ENCODE data around the gene ZMIZ1. TPM values are rescaled to one million over a fixed set of nuclear protein-coding genes. Genes with fewer than 3 reads are reported as not detected.

Gene ZMIZ1
- total and polyA plus RNA-seq, 4 donors, result 18.3 to 80.2 (median 42.6) TPM

DNA sequence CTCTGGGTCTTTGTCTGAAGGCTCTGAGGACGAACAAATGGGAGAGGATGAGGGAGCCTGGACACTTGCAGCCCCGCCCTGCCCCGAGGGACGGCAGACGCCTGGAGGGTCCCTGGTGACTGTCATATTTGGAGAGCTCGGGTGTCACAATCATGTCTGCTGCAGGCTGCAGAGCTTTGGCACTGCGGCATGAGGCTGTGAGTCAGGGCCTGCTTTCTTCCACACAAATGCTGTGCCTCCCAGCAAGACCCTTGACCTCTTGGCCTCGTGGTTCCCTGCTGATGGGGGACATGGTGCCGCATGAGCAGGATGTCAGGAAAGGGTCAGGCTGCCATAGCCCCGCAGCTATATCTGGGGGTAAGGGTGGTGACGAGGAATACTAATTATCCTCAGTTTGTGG is 213.6 kb downstream of the ZMIZ1 start:
- Histone ChIP-seq H3K4me1 (ENCODE audit: control insufficient read depth in 5 of 5, insufficient read depth in 5 of 5, low read length in 5 of 5) (peaks cover 0 to 11% (median 0%) of the 10 kb centered on the region in 5 donors), H3K9me3 (ENCODE audit: control insufficient read depth in 4 of 4, insufficient read depth in 3 of 4, low read length in 3 of 4) (no peaks in the 10 kb centered on the region), H3K27ac (ENCODE audit: low read depth in 1 of 2, low read length in 1 of 2) (no peak overlapping the region), H3K9ac (ENCODE audit: insufficient read depth in 1 of 2, low read length in 2 of 2) (no peak overlapping the region), H3K4me3 (no peak overlapping the region), H3K36me3 (ENCODE audit: control insufficient read depth in 4 of 4, insufficient read depth in 4 of 4, low read length in 4 of 4) (peaks cover 0 to 44% (median 23%) of the 10 kb centered on the region in 4 donors), H3K27me3 (ENCODE audit: control insufficient read depth in 3 of 3, insufficient read depth in 3 of 3, low read length in 2 of 3) (no peaks in the 10 kb centered on the region)
- 84% methylated on average over 11 of the region's 11 CpGs for WGBS, 2 donors
- DNase-seq (no peak), ATAC-seq (ENCODE audit: insufficient read depth, low FRiP score) (no peak)
- TF ChIP-seq, protein P1, sequence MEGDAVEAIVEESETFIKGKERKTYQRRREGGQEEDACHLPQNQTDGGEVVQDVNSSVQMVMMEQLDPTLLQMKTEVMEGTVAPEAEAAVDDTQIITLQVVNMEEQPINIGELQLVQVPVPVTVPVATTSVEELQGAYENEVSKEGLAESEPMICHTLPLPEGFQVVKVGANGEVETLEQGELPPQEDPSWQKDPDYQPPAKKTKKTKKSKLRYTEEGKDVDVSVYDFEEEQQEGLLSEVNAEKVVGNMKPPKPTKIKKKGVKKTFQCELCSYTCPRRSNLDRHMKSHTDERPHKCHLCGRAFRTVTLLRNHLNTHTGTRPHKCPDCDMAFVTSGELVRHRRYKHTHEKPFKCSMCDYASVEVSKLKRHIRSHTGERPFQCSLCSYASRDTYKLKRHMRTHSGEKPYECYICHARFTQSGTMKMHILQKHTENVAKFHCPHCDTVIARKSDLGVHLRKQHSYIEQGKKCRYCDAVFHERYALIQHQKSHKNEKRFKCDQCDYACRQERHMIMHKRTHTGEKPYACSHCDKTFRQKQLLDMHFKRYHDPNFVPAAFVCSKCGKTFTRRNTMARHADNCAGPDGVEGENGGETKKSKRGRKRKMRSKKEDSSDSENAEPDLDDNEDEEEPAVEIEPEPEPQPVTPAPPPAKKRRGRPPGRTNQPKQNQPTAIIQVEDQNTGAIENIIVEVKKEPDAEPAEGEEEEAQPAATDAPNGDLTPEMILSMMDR (IDR thresholded peaks at IDR 0.05; ENCODE audit: control extremely low read depth, extremely low read depth), result no peak

DNA sequence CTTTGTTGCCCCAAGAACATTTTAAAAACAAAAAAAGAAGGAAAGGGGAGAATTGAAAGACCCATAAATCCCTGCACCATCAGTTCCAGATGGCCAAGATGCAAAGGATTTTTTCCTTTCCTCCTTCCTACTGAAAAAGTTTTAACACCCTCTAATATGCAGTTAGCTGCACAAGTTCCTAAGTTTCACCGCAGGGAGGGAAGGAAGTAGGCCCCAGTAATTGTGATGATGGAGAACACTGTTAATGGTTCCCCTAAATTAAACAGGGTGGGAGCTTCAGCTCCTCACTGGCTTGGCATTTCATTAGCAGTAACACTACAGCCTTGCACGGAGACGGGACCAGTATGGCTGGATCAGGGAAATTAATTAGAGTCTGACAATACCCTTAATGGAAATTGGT is 214.8 kb downstream of the ZMIZ1 start:
- DNase-seq, result no peak
- Histone ChIP-seq H3K4me1 (ENCODE audit: control insufficient read depth in 5 of 5, insufficient read depth in 5 of 5, low read length in 5 of 5) (peaks cover 0 to 11% (median 0%) of the 10 kb centered on the region in 5 donors), H3K27me3 (ENCODE audit: control insufficient read depth in 3 of 3, insufficient read depth in 3 of 3, low read length in 2 of 3) (no peaks in the 10 kb centered on the region), H3K4me3 (no peak overlapping the region), H3K9me3 (ENCODE audit: control insufficient read depth in 4 of 4, insufficient read depth in 3 of 4, low read length in 3 of 4) (no peaks in the 10 kb centered on the region), H3K36me3 (ENCODE audit: control insufficient read depth in 4 of 4, insufficient read depth in 4 of 4, low read length in 4 of 4) (peaks cover 0 to 44% (median 20%) of the 10 kb centered on the region in 4 donors), H3K9ac (ENCODE audit: insufficient read depth in 1 of 2, low read length in 2 of 2) (no peak overlapping the region), H3K27ac (ENCODE audit: low read depth in 1 of 2, low read length in 1 of 2) (no peak overlapping the region)
- no peak for ATAC-seq (ENCODE audit: insufficient read depth, low FRiP score)
- WGBS, 2 donors, result 49 to 71% methylated on average over 3 of the region's 3 CpGs
- TF ChIP-seq, protein P1 (IDR thresholded peaks at IDR 0.05; ENCODE audit: control extremely low read depth, extremely low read depth), result no peak

DNA sequence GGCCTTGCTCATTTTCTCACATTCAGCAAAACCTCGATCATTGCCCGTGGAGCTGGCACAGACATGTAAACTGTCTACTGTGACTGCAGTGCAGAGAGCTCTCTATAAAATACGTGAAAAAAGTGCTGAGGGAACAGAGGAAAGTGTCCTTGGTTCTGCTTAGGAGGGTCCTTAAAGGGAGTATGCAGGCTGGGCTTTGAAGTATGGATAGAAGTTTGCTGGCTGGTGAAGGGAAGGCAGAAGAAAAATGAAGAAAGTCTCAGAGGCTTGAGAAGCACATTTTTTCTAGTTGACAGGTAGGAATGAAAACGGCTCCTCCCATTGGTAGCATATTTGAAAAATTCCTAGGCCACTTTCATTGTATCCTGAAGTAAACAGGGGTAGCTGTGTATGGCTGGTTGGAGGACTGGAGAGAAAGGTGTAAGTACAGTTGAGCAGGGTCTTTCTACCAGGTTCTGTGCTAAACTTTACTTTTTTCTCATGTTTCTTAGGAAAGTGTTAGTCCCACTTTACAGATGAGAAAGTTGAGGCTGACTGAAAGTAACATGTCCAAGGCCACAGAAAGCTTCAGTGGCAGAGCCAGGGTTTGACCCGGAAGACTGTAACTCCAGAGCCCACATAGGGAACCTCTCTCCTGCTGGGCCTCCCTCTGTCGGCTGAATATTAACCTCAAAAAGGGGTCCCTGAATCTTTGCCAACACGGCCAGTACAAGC is 215.5 kb downstream of the ZMIZ1 start:
- no peak overlapping the region for H3K4me3 ChIP-seq
- ATAC-seq (ENCODE audit: insufficient read depth, low FRiP score) (no peak), DNase-seq (no peak)
- H3K9me3 ChIP-seq (ENCODE audit: control insufficient read depth in 4 of 4, insufficient read depth in 3 of 4, low read length in 3 of 4), result no peaks in the 10 kb centered on the region
- no peak overlapping the region for H3K9ac ChIP-seq (ENCODE audit: insufficient read depth in 1 of 2, low read length in 2 of 2)
- H3K36me3 ChIP-seq (ENCODE audit: control insufficient read depth in 4 of 4, insufficient read depth in 4 of 4, low read length in 4 of 4), result peaks cover 0 to 43% (median 22%) of the 10 kb centered on the region in 4 donors
- 64 to 76% methylated on average over 7 of the region's 7 CpGs for WGBS, 2 donors
- TF ChIP-seq, protein P1 (IDR thresholded peaks at IDR 0.05; ENCODE audit: control extremely low read depth, extremely low read depth), result no peak
- H3K27me3 ChIP-seq (ENCODE audit: control insufficient read depth in 3 of 3, insufficient read depth in 3 of 3, low read length in 2 of 3), result no peaks in the 10 kb centered on the region
- H3K27ac ChIP-seq (ENCODE audit: low read depth in 1 of 2, low read length in 1 of 2), result peak overlapping the region in 1 of 2 donors; percentile 80
- H3K4me1 ChIP-seq (ENCODE audit: control insufficient read depth in 5 of 5, insufficient read depth in 5 of 5, low read length in 5 of 5), result peaks cover 0 to 11% (median 0%) of the 10 kb centered on the region in 5 donors

All from lung (tissue), 12 donors.